ENCODE data around the gene DMWD. TPM values are rescaled to one million over a fixed set of nuclear protein-coding genes. Genes with fewer than 3 reads are reported as not detected.

Gene DMWD
- 13.9 TPM for total RNA-seq

DNA sequence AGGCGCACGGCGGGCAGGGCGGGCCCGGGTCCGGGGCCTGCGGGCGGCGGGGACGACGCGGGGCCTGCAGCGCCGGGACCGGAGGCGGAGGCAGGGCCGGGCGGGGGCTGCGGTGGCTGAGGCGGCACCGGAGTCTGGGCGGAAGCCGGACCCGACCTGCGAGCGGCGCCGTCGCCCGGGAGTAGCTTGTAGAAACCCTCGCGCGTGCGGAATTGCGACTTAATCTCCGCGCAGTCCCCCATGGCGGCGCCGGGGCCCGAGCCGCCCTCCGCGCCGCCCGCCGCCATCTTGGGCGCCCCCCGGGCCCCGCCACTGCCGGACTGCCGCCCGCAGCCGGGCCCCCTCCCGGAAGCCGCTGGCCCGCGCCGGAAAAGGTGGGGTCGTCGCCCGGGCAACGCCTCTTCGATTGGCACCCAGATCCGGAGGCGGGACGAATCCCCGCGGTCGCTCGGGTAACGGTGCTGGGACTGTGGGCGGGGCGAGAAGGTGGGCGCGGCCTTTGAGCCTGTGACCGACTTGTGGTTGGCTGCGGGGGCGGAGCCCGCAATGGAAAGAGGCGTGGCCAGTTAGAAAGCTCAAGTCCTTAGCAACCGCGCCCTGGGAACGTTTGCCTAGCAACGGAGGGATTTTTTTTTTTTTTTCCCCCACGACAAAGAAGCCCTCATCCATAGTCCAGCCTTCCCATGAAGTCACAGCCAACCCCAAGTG, at the start of gene DMWD:
Gene DMWD (minus strand): TSS at position 376 of the 708 bp plus-strand sequence. CDS start 89 bp downstream, at position 287.
- DNase-seq (ENCODE audit: low spot score) = peak; percentile 100
- peak; percentile 99 for ATAC-seq

DNA sequence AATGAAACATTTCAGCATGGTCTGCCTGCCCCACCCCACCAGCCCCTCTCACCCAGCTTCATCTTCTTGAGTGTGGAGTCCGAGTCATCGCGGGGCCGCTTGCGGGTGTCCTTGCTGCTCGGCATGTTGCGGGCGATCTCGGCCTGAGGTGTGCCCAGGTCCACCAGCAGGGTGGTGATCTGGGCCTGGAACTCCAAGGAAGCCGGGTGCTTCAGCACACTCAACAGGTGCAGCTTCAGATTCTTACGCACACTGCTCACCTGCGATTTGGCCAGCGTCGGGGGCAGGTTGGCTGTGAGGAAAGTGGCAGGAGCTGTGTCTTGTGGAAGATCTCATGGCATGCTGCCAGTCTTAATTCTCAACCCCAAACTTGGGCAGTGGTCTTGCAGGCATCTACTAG, 49.6 kb upstream of the DMWD start:
- no peak for ATAC-seq
- DNase-seq (ENCODE audit: low spot score) = no peak

GRCh38 chr19:45834970-45835369, 42.3 kb upstream of the DMWD start:
- ATAC-seq (no peak), DNase-seq (ENCODE audit: low spot score) (no peak)

- ATAC-seq = no peak
- no peak for DNase-seq (ENCODE audit: low spot score)
These were observed 36.3 kb upstream of the DMWD start for GRCh38 chr19:45828945-45829344.

DNA sequence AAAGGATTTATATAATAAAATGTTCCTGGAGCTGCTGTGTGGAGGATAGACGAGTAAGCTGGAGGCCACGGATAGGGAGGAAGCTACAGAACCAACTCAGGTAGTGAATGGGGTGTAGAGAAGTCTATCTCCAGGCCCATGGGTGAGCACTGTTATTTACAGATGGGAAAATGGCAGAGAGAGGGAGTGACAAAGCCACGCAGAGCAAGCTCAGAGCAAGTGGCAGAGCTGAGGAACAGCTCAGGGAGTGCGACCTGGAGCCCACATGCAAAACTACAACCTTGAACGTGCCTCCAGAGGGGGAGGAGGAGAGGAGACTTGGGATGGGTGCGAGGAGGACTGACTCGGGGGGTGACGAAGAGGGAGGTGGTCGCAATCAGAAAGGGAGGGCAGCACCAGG, 35.9 kb upstream of the DMWD start:
- ATAC-seq (no peak), DNase-seq (ENCODE audit: low spot score) (no peak)

- no peak for DNase-seq (ENCODE audit: low spot score)
These were observed 34.9 kb upstream of the DMWD start for GRCh38 chr19:45827459-45828093.

GRCh38 chr19:45826934-45827333, 34.3 kb upstream of the DMWD start:
- no peak for ATAC-seq
- DNase-seq (ENCODE audit: low spot score) = no peak

More at GRCh38 chr19:45827459-45828093, 34.9 kb upstream of the DMWD start:
- ATAC-seq = no peak

GRCh38 chr19:45825917-45826893, 33.6 kb upstream of the DMWD start:
- ATAC-seq (no peak), DNase-seq (ENCODE audit: low spot score) (no peak)

DNA sequence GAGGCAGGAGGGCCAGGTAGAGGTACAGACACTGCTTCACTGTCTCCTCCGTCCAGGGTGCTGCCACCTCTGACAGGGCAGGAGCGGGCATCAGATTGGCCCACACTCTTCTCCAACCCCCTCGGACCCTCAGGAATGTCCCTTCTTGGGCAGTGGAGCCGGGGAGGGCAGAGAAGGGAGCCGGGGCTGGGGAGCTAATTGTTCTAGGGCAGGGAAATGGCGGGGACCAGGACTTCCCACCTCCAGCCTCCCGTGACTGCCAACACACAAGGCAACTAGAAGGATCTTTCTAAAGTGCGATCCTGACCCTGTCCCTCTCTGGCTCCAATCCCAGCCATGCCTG, 32.6 kb upstream of the DMWD start:
- no peak for ATAC-seq
- DNase-seq (ENCODE audit: low spot score) = no peak

GRCh38 chr19:45824531-45825262, 32.1 kb upstream of the DMWD start:
- ATAC-seq = no peak
- DNase-seq (ENCODE audit: low spot score) = no peak

GRCh38 chr19:45824041-45824471, 31.4 kb upstream of the DMWD start:
- ATAC-seq (peak; percentile 24), DNase-seq (ENCODE audit: low spot score) (no peak)

DNA sequence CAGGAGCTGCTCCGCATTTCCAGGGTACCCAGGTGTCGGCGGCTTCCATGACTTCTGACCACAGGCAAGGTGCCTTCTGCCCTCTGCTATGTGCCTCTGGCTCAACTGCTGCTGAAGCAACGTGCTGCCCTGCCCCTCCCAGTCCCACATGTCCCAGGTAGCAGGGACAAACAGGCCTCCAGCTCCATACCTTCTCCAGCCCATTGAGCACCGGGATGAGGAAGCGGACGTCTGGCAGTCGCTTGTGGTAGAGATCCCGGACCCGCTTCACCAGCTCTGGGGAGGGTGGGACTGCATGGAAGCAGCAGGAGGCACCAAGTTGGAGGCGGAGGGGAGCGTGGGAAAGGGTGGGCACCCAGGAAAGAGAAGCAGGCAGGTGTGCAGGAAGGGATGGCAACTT, 30.5 kb upstream of the DMWD start:
- ATAC-seq (no peak), DNase-seq (ENCODE audit: low spot score) (no peak)

GRCh38 chr19:45822716-45823115, 30.1 kb upstream of the DMWD start:
- DNase-seq (ENCODE audit: low spot score) (no peak), ATAC-seq (no peak)

DNA sequence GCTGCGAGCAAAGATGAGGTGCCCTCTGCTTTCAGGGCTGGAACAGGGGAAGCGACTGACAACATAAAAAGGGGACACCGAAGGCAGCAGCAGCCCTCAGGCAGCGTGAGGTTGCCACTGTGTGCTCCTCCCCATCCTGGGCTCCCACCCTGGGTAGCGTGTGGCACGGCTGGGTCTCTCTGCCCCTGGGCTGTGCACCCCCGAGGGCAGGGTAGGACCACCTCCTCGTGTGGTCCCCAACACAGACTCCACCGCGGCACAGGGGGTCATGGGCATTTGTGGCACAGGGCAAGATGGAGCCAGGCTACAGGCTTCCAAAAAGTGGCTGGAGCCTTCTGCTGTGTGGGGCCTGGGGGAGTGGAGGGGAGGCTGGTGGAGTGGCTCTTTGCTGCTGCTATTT, 28.9 kb upstream of the DMWD start:
- ATAC-seq (no peak), DNase-seq (ENCODE audit: low spot score) (no peak)

GRCh38 chr19:45821103-45821521, 28.5 kb upstream of the DMWD start:
- ATAC-seq (no peak), DNase-seq (ENCODE audit: low spot score) (no peak)

GRCh38 chr19:45820413-45821102, 27.9 kb upstream of the DMWD start:
- ATAC-seq (no peak), DNase-seq (ENCODE audit: low spot score) (no peak)

DNA sequence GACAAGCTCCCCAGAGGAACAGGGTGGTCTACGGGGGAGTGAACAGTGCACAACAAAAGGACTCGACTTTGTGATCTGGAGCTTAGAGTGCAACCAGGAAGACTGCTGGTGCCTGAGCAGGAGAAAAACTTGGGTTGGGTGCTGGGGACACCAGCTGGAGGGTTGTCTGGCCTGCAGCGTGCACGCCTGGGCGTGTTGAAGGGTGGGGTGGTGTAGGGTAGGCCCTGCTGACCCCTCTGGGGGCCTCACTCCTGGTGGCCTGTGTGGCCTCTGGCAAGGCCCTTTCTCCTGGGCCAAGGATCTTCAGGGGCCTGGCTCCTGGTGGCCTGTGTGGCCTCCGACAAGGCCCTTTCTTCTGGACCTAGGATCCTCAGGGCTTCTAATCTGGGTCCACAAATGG, 27.1 kb upstream of the DMWD start:
- DNase-seq (ENCODE audit: low spot score) (no peak), ATAC-seq (no peak)

GRCh38 chr19:45817725-45818301, 25.2 kb upstream of the DMWD start:
- DNase-seq (ENCODE audit: low spot score) (no peak), ATAC-seq (peak; percentile 30)

DNA sequence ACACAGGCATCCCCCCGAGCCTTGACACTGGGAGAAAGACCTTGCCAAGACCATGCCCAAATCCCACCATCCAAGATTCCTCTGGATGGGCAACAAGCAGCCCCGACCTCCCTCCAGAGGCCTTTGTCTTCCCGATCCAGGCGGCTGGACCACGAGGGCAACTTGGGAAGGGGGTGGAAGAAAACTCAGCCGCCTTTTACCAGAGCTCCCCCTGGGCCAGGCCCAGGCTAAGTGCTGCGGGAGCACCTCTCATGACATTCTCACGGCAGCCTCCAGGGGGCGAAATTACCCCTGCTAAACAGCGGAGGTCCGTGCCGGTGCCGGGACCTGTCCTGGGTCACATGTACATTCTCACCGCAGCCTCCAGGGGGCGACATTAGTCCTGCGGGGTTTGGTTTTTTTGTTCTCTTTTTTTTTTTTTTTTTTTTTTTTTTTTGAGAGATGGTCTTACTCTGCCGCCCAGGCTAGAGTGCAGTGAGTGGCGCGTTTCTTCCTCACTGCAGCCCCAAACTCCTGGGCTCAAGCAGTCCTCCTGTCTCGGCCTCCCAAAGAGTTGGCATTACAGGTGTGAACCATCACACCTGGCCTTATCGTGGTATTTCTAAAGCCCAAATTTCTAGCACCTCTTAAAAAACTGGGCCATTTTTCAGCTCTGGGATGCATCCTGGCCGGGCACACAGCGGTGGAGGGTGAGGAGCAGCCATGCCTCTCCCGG, 24.5 kb upstream of the DMWD start:
- peak; percentile 94 for ATAC-seq

More for the DNA sequence above, 24.5 kb upstream of the DMWD start:
- peak; percentile 92 for DNase-seq (ENCODE audit: low spot score)
